HG02571 (cell line): ENCODE results near the gene PLEKHF1.

ENCODE experiments used
- ATAC-seq: cut with Tn5 transposase; IDR thresholded peaks from one replicate; pipeline ENCODE4 v1.9.1; 2021; ENCODE audit warnings: mild to moderate bottlenecking, moderate library complexity; ENCODE audit not compliant: unreplicated experiment

Gene PLEKHF1

DNA sequence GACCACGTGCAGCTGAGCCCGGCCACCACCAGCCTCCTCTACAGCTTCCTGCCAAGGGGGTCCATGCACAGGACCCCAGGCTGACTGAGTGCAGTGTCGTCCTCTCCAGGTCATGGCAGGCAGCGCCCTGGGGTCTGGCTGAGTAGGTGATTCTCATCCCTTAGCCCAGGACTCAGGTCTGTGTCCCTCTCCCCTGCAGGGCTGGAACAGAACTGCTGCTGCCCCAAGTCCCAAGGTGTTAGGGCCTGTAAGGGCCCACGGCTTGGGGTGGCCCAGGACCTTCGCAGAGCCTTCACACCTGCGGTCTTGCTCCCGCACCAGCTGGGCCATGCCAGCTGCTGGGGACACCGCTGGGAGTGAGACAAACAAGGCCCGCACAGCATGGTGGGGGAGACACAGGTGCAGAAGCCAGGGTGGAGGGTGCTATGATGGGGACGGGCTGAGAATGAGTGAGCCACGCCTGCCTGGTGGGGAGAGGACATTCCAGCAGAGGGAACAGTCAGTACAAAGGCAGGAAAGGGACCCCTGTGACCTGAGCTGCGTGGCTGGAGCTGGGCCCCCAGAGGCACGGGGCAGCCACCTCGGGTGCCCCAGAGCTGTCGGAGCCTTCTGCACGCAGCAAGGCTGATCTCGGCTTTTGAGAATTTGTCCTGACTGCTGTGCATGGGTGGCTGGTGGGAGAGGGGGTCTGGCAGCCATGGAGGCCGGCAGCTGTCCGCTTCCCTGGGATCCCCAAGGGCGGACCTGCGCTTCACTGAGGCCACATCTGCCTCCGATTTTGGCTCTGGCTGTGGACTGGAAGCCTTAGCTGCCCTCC, 11.9 kb downstream of the PLEKHF1 start:
- ATAC-seq: no peak

DNA sequence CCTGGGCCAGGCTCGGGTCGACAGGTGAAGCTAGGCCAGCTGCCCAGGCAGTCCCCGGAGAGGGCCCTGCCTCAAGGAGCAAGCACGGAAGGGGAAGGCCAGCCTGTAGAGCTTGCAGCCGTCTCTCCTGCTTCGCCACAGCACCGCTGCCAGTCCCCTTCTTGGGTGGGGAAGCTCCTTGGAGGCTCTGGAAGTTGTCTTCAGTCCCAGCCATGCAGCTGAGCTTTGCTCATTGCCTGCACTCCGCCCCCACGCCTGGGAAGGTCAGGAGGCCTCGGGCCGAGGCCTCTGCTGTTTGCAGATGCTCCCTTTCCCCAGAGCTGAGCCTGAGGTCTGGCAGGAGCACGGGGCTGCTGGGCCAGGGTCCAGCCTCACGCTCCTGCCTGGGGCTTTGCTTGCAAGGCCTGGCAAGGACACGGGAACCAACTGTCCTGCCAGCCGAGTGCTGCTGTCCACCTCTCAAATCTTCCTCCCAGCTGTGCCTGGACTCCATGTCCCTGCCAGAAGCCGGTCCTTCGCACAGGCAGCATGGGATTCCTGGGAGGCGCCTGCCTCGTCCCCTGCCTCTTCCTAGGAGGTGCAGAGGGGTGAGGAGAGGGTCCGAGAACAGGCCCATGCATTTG, 13.3 kb downstream of the PLEKHF1 start:
- no peak for ATAC-seq

DNA sequence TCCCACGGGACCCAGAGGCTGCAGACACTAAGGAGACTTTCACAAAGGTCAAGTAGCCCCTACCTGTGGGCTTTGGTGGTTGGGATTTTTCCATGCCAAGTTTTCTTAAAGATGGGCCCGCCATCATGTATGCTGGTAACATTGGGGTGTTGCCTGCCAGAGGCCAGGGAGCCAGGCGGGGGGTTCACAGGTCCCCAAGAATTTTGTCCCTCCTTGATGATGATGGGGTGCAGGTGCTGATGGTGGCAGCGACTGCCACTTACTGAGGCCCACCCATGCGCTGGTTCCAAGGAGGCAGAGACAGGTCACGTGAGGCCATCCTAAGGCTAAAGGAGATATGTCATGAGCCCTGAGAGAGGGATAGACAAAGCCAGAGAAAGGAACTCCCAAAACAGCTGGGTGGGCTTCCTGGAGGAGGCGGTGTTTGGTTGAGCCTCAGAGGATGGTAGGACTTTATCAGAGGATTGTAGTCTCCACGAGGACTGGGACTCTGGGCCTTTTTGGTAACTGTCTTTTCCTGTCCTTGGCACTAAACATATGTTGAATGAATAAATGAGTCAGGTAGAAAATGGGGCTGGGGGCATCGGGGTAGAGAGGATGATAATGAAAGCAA, 14.4 kb downstream of the PLEKHF1 start:
- no peak for ATAC-seq

DNA sequence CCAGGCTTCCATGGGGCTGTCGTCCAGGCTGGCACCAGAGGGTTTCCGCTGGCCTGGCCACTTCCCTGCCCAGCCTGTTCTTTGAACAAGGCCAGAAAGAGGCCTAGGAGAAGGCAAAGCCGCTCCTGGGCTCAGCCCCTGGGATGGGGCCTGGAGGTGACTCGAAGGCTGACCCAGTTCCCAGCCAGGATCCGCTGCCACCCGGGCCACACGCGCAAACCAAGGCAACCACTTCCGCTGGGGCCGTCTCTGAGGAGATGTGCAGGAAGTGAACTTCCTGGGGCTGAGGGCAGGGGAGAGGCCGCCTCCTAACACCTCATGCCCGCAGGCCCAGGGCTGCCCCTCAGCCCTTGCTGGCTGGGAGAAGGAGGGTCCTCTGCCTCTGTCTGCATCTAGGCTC, 15.2 kb downstream of the PLEKHF1 start:
- ATAC-seq: no peak

DNA sequence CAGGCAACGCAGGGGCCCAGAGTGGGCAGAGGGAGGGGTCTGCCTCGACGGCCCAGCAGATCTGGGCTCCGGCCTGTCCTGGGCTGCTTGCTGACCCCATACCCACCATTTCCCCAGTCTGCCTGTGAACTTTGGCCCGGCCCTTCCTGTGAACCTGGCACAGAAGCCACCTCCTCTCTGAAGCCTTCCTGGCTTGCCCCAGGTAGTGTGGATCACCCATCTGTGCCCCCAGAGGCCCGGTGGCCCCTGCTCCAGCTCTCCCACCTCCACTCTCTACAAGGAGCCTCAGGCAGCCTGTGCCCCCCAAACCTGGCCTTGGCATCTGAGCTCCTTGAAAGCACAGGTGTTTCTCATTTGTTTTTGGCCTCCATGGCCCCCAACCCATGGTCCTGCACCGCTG, 15.7 kb downstream of the PLEKHF1 start:
- ATAC-seq: no peak

DNA sequence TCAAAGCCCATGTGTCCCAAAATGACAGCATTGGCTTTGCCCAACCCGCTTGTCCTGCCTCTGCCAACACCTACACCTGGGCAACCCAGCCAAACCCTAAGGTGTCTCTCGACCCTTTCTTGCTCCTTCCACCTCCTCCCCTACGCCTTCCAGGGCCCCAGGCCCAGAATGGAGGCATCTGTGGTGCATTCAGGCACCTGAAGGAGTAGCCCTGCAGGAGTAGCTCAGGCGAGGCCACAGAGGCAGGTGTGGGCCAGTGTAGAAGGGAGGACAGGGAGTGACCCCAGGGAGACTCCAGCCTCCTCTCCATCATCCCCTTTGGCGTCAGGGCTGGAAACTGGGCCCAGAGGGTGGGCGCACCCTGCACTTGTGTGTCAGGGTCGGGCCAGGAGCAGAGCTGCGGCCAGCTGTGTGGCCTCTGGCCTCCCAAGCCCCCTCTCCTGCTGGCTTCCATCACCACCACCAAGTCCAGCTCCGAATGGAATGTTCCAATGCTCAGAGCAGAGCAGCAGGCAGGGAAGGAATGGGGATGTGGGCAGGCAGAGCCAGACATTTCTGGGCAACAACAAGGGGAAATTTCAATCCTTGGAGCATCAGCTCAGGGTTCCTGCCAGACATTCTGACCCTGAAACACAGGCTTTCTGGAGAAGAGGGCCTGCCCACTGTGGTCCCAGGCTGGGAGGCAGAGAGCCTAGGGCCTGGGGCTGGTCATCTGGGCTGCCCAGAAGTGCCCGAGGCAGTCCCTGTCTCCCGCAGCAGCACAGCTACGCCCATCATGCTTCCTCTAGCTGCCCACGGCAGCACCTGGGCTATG, 16.4 kb downstream of the PLEKHF1 start:
- ATAC-seq: no peak

DNA sequence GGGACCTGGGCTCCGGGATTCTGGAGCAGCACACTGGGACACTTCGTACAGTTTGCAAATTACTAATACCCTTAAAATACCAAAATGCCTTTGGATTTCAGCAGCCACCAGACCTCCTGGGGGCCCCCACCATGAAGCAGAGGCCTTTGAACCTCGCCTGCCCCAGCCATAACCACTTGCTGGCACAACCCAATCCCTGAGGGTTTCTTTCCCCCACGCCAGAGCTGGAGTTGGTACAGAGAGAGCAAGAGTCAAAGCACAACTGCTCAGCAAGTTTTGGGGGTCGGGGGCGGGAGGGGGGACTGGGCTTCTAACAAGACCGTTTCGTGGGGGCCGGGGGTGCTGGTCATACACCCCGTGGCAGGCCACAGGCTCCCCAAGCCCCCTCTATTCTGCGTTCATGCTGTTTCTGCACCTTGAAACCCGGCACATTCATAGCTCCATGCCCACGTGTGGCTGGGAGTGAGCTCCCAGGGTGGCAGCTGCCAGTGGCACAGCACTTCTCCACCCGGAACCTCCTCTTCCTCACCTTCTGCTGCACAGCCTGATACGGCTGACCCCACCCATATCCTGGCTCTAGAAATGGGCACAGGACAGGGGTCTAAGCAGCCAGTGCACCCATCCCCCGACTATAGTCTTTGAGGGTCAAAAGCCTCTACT, 17.1 kb downstream of the PLEKHF1 start:
- no peak for ATAC-seq

DNA sequence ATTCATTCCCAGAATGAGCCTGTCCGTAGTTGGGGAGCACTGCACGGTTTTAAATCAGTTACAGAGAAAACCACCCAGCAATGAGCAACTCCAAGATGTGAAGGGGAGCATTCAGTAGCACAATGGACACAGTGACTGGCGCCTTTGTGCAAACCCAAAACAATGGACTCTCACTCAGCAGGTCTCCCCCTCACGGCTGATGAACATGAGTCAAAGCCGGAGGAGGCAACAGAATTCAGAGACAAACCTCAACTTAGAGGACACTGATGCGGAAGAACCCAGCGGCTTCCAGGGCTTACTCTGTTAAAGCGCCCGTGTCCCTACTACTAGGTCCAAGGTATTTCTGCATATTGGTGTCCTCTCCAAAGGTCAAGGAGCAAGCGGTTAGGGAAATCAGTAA, 17.7 kb downstream of the PLEKHF1 start:
- no peak for ATAC-seq

DNA sequence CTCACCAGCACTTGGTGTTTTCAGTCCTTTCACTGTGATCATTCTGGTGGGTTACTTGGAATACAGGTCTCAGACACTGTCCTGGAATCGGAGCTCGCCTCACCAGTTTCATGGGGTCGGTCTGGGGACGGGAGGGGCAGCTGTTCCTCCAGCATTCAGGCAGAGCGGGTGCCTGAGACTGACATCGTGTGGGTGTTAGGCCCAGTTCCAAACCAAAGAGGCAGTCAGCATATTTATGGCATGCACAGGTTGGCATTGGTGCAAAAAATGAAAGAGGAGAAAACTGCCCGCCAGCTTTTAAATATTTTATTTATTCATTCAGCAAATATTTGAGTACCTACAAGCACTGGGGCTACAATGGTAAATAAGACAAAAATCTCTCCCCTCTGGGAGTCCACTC, 20.1 kb downstream of the PLEKHF1 start:
- ATAC-seq: no peak

DNA sequence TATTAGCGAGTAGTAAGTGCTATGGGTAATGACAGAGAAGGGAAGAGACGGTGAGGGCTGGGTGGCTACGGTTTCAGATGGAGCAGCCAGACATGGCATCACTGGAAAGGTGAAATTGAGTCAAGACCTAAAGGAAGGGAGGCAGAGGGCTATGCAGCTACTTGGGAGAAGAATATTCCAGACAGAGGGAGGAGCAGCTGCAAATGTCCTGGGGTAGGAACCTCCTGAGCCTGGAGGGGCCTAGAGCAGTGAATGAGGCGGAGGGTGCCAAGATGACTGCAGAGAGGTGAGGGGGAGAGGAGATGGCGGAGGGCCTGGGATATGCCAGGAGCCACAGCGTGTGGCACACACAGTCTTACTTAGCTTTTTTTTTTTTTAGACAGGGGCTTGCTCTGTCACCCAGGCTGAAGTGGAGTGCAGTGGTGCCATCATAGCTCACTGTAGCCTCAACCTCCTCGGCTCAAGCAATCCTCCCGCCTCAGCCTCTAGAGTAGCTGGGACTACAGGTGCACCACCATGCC, 21.1 kb downstream of the PLEKHF1 start:
- ATAC-seq: no peak

DNA sequence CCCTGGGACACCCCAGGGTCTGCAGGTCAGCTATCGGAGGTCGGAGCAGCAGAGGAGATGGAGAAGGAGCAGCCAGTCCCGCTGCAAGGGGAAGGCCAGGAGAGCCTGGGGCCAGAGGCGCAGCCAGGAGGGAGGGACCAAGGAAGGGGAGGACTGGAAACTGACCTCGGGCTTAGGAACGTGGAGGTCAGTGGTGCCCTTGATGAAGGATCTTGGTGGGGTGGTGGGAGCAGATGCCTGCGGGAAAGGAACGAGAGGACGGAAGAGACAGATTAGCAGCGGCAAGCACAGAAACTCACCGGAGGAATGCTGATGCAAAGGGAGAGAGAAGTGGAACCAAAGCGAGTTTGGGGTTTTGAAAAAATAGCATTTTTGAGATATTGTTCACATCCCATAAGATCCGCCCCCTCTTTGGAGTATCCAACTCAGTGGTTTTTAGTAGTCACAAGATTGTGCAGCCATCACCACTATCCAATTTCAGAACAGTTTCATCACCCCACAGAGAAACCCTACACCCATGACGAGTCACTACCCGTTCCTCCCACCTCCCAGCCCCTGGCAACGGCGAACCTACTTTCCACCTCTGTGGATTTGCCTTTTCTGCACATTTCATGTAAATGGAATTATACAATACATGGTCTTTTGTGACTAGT, 22.1 kb downstream of the PLEKHF1 start:
- ATAC-seq: no peak

DNA sequence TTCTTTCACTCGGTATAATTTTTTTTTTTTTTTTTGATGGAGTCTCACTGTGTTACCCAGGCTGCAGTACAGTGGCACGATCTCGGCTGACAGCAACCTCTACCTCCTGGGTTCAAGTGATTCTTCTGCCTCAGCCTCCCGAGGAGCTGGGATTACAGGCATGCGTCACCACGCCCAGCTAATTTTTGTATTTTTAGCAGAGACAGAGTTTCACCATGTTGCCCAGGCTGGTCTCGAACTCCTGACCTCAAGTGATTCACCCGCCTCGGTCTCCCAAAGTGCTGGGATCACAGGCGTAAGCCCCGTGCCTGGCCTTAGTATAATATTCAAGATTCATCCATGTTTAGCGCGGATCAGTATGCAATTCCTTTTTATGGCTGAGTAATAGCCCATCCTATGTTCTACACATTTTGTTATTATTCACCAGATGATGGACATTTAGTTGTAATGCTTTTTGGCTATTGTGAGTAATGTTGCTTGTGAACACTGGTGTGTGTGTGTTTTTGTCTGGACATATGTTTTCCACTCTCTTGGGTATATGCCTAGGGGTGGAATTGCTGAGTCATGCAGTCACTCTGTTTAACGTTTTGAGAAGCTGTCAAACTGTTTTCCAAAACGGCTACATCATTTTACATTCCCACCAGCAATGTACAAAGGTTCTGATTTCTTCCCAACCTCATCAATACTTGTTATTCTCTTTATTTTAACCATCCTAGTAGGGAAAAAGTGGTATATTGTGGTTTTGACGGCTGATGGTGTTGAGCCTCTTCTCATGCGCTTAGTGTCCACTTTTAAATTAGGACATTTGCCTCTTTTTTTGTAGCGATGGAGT, 22.9 kb downstream of the PLEKHF1 start:
- no peak for ATAC-seq

DNA sequence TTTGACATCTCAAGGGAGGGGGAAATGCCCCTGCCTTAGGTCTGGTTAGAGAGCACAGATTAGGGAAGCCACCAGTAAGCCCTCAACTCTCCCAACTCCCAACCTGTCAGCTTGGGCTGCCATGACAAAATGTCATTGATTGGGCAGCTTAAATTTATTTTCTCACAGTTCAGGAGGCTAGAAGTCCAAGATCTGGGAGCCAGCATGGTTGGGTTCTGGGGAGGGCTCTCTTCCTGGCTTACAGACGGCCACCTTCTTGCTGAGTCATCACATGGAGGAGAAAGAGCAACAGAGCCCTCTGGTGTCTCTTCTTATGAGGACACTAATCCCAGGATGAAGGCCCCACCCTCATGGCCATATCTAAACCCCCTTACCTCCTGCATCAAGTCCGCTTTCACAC, 25.6 kb downstream of the PLEKHF1 start:
- no peak for ATAC-seq

DNA sequence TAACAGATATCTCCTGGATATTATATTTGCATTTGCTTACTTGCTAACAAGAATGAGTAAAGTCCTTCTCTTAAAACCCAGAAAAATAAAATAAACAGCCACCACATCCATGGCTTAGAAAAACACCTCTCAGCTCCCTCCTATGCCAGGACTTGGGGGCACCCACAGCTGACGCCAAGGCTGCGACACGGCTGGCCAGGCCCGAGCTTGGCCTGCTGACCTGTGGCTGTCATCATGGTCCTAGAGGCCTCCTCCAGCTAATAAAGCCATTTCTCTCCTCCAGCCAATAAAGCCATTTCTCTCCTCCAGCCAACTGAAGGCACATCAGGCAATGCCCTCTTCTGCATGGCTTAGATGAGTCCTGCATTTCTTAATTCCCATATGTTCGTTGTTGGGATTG, 28.9 kb downstream of the PLEKHF1 start:
- no peak for ATAC-seq

DNA sequence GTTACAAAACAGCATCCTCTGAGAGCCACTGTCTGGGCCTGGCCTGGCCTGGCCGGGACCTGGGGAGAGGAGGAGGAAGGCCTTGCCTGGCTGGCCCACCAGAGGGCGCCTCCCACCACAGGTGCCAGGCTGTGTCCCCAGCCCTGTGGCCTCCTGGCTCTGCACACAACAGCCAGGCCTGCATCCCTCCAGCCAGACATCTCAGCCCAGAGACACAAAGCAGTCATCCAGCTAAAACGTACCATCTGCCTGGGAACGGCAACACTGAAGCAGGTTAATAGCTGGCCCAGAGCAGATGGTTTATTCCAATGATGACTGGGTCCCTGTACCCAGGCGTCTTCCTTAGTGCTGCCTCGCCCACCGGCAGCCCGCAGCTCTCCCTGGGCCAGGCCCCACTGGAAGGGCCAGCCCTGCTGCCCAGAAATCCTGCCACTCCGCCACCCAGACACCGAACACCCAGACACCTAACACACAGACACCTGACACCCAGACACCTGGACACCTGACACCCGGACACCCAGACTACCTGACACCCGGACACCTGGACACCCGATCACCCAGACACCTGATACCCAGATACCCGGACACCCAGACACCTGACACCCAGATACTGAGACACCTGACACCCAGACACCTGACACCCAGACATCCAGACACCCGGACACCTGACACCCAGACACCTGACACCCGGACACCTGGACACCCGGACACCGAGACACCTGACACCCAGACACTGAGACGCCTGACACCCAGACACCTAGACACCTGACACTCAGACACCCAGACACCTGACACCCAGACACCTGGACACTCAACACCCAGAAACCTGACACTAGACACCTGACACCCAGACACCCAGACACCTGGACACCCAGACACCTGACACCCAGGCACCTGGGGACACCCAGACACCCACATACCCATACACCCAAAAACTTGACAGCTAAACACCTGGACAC, 29.7 kb downstream of the PLEKHF1 start:
- peak; percentile 93 for ATAC-seq

DNA sequence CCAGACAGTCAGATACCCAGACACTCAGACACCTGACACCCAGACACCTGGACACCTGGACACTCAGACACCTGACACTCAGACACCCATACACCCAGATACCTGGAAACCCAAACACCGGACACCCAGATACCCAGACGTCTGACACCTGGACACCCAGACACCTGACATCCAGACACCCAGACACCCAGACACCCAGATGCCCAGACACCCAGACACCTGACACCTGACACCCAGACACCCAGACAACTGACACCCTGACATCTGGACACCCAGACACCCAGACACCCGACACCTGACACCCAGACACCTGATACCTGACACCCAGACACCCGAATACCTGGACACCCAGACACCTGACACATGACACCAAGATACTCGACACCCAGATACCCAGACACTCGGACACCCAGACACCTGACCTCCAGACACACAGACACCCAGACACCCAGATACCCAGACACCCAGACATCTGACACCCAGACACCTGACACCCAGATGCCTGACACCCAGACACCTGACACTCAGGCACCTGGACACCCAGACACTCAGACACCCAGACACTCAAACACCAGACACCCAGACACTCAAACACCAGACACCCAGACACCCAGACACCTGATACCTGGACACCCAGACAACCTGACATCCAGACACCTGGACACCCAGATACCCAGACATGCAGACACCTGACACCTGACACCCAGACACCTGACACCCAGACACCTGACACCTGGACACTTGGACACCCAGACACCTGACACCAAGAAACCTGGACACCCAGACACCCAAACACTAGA, 30.7 kb downstream of the PLEKHF1 start:
- no peak for ATAC-seq

DNA sequence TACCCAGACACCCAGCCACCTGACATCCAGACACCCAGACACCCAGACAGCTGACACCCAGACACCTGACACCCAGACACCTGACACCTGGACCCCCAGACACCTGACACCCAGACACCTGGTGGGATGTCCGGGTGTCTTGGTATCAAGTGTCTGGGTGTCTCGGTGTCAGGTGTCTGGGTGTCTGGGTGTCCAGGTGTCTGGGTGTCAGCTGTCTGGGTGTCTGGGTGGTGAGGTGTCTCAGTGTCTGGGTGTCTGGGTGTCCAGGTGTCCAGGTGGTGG, 31.2 kb downstream of the PLEKHF1 start:
- no peak for ATAC-seq
